Endothelial cell of umbilical vein (primary cell): Measurements from ENCODE around the gene CCDC9B.

Experiments
- EZH2 ChIP-seq: IDR thresholded peaks from 2 replicates; pipeline ENCODE4 v1.6.1; 2012; ENCODE audit warnings: borderline replicate concordance, low read depth, mild to moderate bottlenecking, moderate library complexity, low read length, inconsistent platforms; ENCODE audit not compliant: severe bottlenecking
- MYC ChIP-seq: IDR thresholded peaks from one replicate; pipeline ENCODE4 v1.6.1; 2011; ENCODE audit warnings: mild to moderate bottlenecking, low read depth, low read length
- POLR2A ChIP-seq: IDR thresholded peaks from 2 replicates; pipeline ENCODE4 v1.6.1; 2012; ENCODE audit warnings: low read depth, mild to moderate bottlenecking, control low read depth, low read length
- POLR2AphosphoS5 ChIP-seq: IDR thresholded peaks from 2 replicates; pipeline ENCODE4 v1.6.1; 2012; ENCODE audit warnings: low read depth, mild to moderate bottlenecking, control low read depth, low read length, moderate library complexity; ENCODE audit not compliant: insufficient read depth

- TF ChIP-seq POLR2AphosphoS5 (no peak), POLR2A (no peak), EZH2 (no peak), MYC (no peak)
Measured at GRCh38 chr15:40363611-40364010, 22.9 kb upstream of the CCDC9B start.
